ENCODE measurements around the gene ECSCR. TPM values are rescaled to one million over a fixed set of nuclear protein-coding genes. Genes with fewer than 3 reads are reported as not detected.

Gene ECSCR
- total RNA-seq, 1 experiment from 2014 or later = not detected

GRCh38 chr5:139457241-139457640, 5.3 kb downstream of the ECSCR start:
- intact Hi-C loops (cut with micrococcal nuclease; ENCODE audit: unreplicated experiment) = no loop called here
- Mint-ChIP-seq H3K9me3 (ENCODE audit: low read depth, unreplicated experiment) (no peaks in the 10 kb centered on the region), H3K4me3 (ENCODE audit: low read depth, unreplicated experiment) (no peak overlapping the region), H3K36me3 (ENCODE audit: insufficient read depth, unreplicated experiment) (no peaks in the 10 kb centered on the region), H3K27me3 (ENCODE audit: unreplicated experiment) (no peaks in the 10 kb centered on the region), H3K27ac (ENCODE audit: unreplicated experiment) (no peak overlapping the region), H3K4me1 (ENCODE audit: low read depth, unreplicated experiment) (peaks cover 12% of the 10 kb centered on the region)
- no TSS peak for BruUV-seq (replicated peaks)
- TF ChIP-seq CTCF (IDR thresholded peaks at IDR 0.05; ENCODE audit: unreplicated experiment) = no peak
- DNase-seq = no peak
- CTCF ChIA-PET = no interaction called here

- H3K4me3 Mint-ChIP-seq (ENCODE audit: low read depth, unreplicated experiment) = no peak overlapping the region
- BruUV-seq (replicated peaks) = no TSS peak
- H3K27ac Mint-ChIP-seq (ENCODE audit: unreplicated experiment) = no peak overlapping the region
- no peak for DNase-seq
- no peak for TF ChIP-seq CTCF (IDR thresholded peaks at IDR 0.05; ENCODE audit: unreplicated experiment)
- intact Hi-C loops (cut with micrococcal nuclease; ENCODE audit: unreplicated experiment) = no loop called here
- H3K9me3 Mint-ChIP-seq (ENCODE audit: low read depth, unreplicated experiment) = no peaks in the 10 kb centered on the region
- H3K27me3 Mint-ChIP-seq (ENCODE audit: unreplicated experiment) = no peaks in the 10 kb centered on the region
- peaks cover 12% of the 10 kb centered on the region for H3K4me1 Mint-ChIP-seq (ENCODE audit: low read depth, unreplicated experiment)
- CTCF ChIA-PET = no interaction called here
- H3K36me3 Mint-ChIP-seq (ENCODE audit: insufficient read depth, unreplicated experiment) = no peaks in the 10 kb centered on the region
Observed at GRCh38 chr5:139456776-139457175, 5.8 kb downstream of the ECSCR start.

GRCh38 chr5:139454568-139455290, 7.8 kb downstream of the ECSCR start:
- Mint-ChIP-seq H3K27me3 (ENCODE audit: unreplicated experiment) (no peaks in the 10 kb centered on the region), H3K9me3 (ENCODE audit: low read depth, unreplicated experiment) (no peaks in the 10 kb centered on the region), H3K27ac (ENCODE audit: unreplicated experiment) (no peak overlapping the region), H3K4me3 (ENCODE audit: low read depth, unreplicated experiment) (no peak overlapping the region), H3K4me1 (ENCODE audit: low read depth, unreplicated experiment) (peaks cover 12% of the 10 kb centered on the region), H3K36me3 (ENCODE audit: insufficient read depth, unreplicated experiment) (no peaks in the 10 kb centered on the region)
- TF ChIP-seq CTCF (IDR thresholded peaks at IDR 0.05; ENCODE audit: unreplicated experiment) = no peak
- CTCF ChIA-PET = no interaction called here
- intact Hi-C loops (cut with micrococcal nuclease; ENCODE audit: unreplicated experiment) = no loop called here
- no TSS peak for BruUV-seq (replicated peaks)
- no peak for DNase-seq

- intact Hi-C loops (cut with micrococcal nuclease; ENCODE audit: unreplicated experiment) = no loop called here
- H3K4me1 Mint-ChIP-seq (ENCODE audit: low read depth, unreplicated experiment) = peaks cover 4% of the 10 kb centered on the region
- BruUV-seq (replicated peaks) = no TSS peak
- no peak overlapping the region for H3K4me3 Mint-ChIP-seq (ENCODE audit: low read depth, unreplicated experiment)
- peaks cover 5% of the 10 kb centered on the region for H3K27me3 Mint-ChIP-seq (ENCODE audit: unreplicated experiment)
- CTCF ChIA-PET = no interaction called here
- H3K36me3 Mint-ChIP-seq (ENCODE audit: insufficient read depth, unreplicated experiment) = no peaks in the 10 kb centered on the region
- no peak for DNase-seq
- no peak overlapping the region for H3K27ac Mint-ChIP-seq (ENCODE audit: unreplicated experiment)
- TF ChIP-seq CTCF (IDR thresholded peaks at IDR 0.05; ENCODE audit: unreplicated experiment) = no peak
- H3K9me3 Mint-ChIP-seq (ENCODE audit: low read depth, unreplicated experiment) = no peaks in the 10 kb centered on the region
Observed at GRCh38 chr5:139453683-139454567, 8.6 kb downstream of the ECSCR start.

Data from Calu3 (cell line).